ENCODE measurements around the gene RUNX2. TPM values are rescaled to one million over a fixed set of nuclear protein-coding genes. Genes with fewer than 3 reads are reported as not detected.
A peak's percentile ranks its signal among the peaks of the same experiment; 100 is the strongest.

RUNX2 gene
- total RNA-seq, 1 donor from 2014 or later, result 0.09 TPM

DNA sequence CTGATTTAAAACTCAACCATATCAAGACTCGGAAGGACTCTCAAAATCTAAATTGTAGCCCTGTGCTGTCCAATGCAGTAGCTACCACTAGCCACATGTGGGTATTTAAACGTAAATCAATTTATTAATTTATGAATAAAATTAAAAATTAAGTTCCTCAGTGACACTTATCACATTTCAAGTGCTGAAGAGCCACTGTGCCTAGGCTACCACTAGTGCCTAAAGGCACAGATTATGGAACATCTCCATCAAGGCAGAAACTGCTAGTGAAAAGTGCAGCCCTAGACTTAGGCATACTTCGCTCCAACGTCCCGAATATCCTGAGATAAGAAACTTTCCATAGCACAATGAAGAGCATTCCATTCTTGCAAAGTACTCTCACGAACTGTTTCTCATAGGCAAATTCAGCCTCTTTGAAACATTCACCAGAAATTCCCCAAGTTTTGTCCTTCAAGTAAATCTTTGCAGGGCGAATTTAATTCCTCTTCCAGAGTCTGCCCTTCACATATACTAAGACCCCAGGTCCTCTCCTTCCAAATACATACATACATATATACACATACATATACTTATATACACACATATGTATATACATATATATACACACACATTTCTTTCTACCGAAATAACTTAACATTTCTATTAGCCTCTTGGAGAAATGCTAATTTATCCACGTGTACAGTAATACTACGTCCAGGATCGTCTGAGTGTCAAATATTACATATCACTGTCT is 48.3 kb downstream of the RUNX2 start:
- no peaks in the 10 kb centered on the region for H3K36me3 Mint-ChIP-seq
- Histone ChIP-seq H3K4me1 (peaks cover 11% of the 10 kb centered on the region), H3K79me2 (ENCODE audit: low read depth) (peaks cover 46% of the 10 kb centered on the region), H3F3A (ENCODE audit: low read depth) (peaks cover 9% of the 10 kb centered on the region), H4K20me1 (ENCODE audit: low read depth) (no peaks in the 10 kb centered on the region), H3K9ac (peak overlapping the region; percentile 44), H3K4me3 (peak overlapping the region; percentile 67), H2AFZ (replicated peaks) (peak overlapping the region; percentile 80), H3K27ac (no peak overlapping the region), H3K4me2 (peak overlapping the region; percentile 88), H3K9me3 (ENCODE audit: low read depth) (no peaks in the 10 kb centered on the region), H3K36me3 (no peaks in the 10 kb centered on the region), H3K27me3 (no peaks in the 10 kb centered on the region)
- H3K4me3 Mint-ChIP-seq, result peak overlapping the region; percentile 97
- H3K27ac Mint-ChIP-seq, result peak overlapping the region; percentile 89
- DNase-seq (ENCODE audit: low spot score), result peak; percentile 29
- peaks cover 2% of the 10 kb centered on the region for H3K27me3 Mint-ChIP-seq (ENCODE audit: insufficient read depth, low read depth)
- TF ChIP-seq EZH2phosphoT487 (IDR thresholded peaks at IDR 0.05), result no peak
- TF ChIP-seq, protein P1, sequence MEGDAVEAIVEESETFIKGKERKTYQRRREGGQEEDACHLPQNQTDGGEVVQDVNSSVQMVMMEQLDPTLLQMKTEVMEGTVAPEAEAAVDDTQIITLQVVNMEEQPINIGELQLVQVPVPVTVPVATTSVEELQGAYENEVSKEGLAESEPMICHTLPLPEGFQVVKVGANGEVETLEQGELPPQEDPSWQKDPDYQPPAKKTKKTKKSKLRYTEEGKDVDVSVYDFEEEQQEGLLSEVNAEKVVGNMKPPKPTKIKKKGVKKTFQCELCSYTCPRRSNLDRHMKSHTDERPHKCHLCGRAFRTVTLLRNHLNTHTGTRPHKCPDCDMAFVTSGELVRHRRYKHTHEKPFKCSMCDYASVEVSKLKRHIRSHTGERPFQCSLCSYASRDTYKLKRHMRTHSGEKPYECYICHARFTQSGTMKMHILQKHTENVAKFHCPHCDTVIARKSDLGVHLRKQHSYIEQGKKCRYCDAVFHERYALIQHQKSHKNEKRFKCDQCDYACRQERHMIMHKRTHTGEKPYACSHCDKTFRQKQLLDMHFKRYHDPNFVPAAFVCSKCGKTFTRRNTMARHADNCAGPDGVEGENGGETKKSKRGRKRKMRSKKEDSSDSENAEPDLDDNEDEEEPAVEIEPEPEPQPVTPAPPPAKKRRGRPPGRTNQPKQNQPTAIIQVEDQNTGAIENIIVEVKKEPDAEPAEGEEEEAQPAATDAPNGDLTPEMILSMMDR (IDR thresholded peaks at IDR 0.05), result no peak
- TF ChIP-seq EZH2 (IDR thresholded peaks at IDR 0.05), result no peak
- peaks cover 18% of the 10 kb centered on the region for H3K4me1 Mint-ChIP-seq
- H3K9me3 Mint-ChIP-seq, result no peaks in the 10 kb centered on the region

DNA sequence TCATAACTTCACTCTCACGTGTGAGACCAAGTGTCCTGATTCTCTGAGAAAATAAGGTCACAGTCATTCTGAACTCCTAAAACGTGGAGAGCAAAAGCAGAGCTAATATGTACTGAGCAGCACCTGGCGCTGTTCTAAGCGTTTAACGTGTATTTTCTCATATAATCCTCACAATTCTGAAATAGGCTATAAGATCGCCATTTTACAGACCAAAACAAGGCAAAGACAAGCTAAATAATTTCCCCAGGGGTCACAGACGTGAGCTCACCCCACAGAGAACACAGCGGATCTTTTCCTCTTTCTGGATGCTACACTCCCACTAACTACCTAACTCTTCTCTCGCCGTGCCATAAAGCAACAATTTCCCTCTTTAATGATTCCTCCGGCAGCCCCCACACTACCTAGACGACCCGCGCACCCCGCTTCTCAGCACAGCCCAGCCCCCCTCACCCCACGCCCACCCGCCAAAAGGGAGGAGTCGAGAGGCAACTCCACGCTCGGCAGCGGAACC is 49.0 kb downstream of the RUNX2 start:
- Mint-ChIP-seq H3K4me1 (peaks cover 18% of the 10 kb centered on the region), H3K4me3 (peak overlapping the region; percentile 97), H3K9me3 (no peaks in the 10 kb centered on the region), H3K27me3 (ENCODE audit: insufficient read depth, low read depth) (peaks cover 2% of the 10 kb centered on the region), H3K36me3 (no peaks in the 10 kb centered on the region), H3K27ac (peak overlapping the region; percentile 89)
- Histone ChIP-seq H3K9me3 (ENCODE audit: low read depth) (no peaks in the 10 kb centered on the region), H3K4me1 (peaks cover 11% of the 10 kb centered on the region), H4K20me1 (ENCODE audit: low read depth) (no peaks in the 10 kb centered on the region), H3F3A (ENCODE audit: low read depth) (peaks cover 9% of the 10 kb centered on the region), H3K4me2 (peak overlapping the region; percentile 88), H3K79me2 (ENCODE audit: low read depth) (peaks cover 46% of the 10 kb centered on the region), H3K9ac (peak overlapping the region; percentile 44), H3K27me3 (no peaks in the 10 kb centered on the region), H3K4me3 (peak overlapping the region; percentile 67), H2AFZ (replicated peaks) (peak overlapping the region; percentile 80), H3K36me3 (no peaks in the 10 kb centered on the region), H3K27ac (peak overlapping the region; percentile 73)
- no peak for DNase-seq (ENCODE audit: low spot score)
- TF ChIP-seq, protein P1 (IDR thresholded peaks at IDR 0.05), result no peak
- no peak for TF ChIP-seq EZH2 (IDR thresholded peaks at IDR 0.05)
- no peak for TF ChIP-seq EZH2phosphoT487 (IDR thresholded peaks at IDR 0.05)

DNA sequence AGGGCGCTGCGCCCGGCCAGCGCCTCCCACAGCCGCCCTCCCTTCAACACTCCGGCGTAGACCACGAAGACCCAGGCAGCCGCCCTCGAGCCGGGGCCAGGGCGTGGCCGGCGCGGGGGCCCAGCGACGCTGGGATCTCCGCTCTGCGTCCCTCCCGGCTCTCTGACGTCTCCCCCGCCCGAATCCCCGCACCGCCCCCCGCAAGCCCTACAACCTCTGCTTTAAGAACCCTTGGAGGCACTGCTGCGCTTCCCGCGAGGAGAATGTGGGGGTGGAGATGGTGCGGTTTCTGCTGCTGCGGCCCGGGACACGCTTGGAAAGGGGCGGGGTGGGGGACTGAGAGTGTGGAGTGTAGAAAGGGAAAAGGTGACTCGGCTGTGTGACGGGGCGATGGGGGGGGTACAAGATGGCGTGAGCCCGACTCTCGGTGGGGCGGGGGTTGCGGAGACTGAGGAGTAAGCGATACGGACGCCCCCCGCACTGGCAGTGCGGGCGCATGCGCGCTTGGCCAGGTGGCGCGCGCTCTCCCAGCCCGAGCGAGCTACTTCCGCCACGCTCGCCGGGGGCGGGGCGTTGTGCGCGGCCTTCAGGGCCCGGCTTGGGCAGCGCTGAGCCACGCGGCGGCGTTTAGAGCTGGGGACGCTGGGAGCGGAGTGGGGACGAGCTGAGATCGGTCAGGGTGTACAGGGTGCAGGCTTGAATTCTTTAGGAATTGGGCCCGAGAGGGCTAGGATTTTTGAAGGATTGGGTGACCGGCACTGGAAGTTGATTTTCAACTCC is 49.6 kb downstream of the RUNX2 start, which contains the start of gene SUPT3H:
Gene SUPT3H, minus strand, starts transcription at position 381 of the 780 bp plus-strand sequence.
- Histone ChIP-seq H2AFZ (replicated peaks) (peak within 1 kb of the TSS; percentile 80), H3K9ac (peak within 1 kb of the TSS; percentile 49), H3K4me3 (peak within 1 kb of the TSS; percentile 67), H3K4me2 (peak within 1 kb of the TSS; percentile 88), H3K9me3 (ENCODE audit: low read depth) (no peaks in the 10 kb centered on the region), H3F3A (ENCODE audit: low read depth) (peaks cover 9% of the 10 kb centered on the region), H3K36me3 (no peaks in the 10 kb centered on the region), H3K27ac (peak within 1 kb of the TSS; percentile 73), H3K79me2 (ENCODE audit: low read depth) (peaks cover 46% of the 10 kb centered on the region), H3K27me3 (no peaks in the 10 kb centered on the region), H4K20me1 (ENCODE audit: low read depth) (no peaks in the 10 kb centered on the region), H3K4me1 (peaks cover 11% of the 10 kb centered on the region)
- Mint-ChIP-seq H3K36me3 (no peaks in the 10 kb centered on the region), H3K27ac (peak within 1 kb of the TSS; percentile 98), H3K4me3 (peak within 1 kb of the TSS; percentile 97), H3K4me1 (peaks cover 18% of the 10 kb centered on the region), H3K9me3 (no peaks in the 10 kb centered on the region), H3K27me3 (ENCODE audit: insufficient read depth, low read depth) (peaks cover 2% of the 10 kb centered on the region)
- peak; percentile 98 for DNase-seq (ENCODE audit: low spot score)
- TF ChIP-seq, protein P1 (IDR thresholded peaks at IDR 0.05), result peak; percentile 11
- TF ChIP-seq EZH2 (IDR thresholded peaks at IDR 0.05) (peak; percentile 46), EZH2phosphoT487 (IDR thresholded peaks at IDR 0.05) (no peak)
